OCI-LY1 (cell line): ENCODE measurements around the gene PTTG2.

ENCODE experiments used
- CTCF ChIP-seq: fragments of 200-600 bp; sonication (generic), shearing (Covaris generic); IDR thresholded peaks from 2 replicates; pipeline ENCODE4 v1.5.1; 2017; ENCODE audit warnings: mild to moderate bottlenecking, antibody characterized with exemption, low read length, moderate library complexity, mixed read lengths
- EZH2 ChIP-seq: fragments of 200-600 bp; sonication (generic), shearing (Covaris generic); IDR thresholded peaks from 2 replicates; pipeline ENCODE4 v1.8.0; 2017; ENCODE audit warnings: borderline replicate concordance, mixed run types, mild to moderate bottlenecking, antibody characterized with exemption, low read length, moderate library complexity, mixed read lengths

DNA sequence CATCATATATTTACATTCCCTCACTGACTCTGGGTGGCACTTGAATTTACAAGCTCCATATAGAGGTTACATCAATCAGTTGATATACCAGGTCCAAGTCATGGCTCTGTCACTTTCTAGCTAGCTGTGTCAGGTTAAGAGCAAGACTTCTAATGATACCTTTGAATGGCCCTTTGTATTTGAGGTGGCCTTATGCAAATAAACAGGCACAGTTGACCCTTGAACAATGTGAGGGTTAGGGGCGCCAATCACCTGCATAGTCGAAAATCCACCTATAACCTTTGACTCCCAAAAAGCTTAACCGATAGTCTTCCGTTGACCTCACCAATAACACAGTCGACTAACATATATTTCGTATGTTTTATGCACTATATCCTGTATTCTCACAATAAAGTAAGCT, 1.3 kb upstream of the PTTG2 start:
- TF ChIP-seq CTCF = no peak
- no peak for TF ChIP-seq EZH2
